ENCODE results near the gene CEACAM8.

GRCh38 chr19:42626181-42626580 is 31.5 kb upstream of the CEACAM8 start:
- TF ChIP-seq, protein P1, sequence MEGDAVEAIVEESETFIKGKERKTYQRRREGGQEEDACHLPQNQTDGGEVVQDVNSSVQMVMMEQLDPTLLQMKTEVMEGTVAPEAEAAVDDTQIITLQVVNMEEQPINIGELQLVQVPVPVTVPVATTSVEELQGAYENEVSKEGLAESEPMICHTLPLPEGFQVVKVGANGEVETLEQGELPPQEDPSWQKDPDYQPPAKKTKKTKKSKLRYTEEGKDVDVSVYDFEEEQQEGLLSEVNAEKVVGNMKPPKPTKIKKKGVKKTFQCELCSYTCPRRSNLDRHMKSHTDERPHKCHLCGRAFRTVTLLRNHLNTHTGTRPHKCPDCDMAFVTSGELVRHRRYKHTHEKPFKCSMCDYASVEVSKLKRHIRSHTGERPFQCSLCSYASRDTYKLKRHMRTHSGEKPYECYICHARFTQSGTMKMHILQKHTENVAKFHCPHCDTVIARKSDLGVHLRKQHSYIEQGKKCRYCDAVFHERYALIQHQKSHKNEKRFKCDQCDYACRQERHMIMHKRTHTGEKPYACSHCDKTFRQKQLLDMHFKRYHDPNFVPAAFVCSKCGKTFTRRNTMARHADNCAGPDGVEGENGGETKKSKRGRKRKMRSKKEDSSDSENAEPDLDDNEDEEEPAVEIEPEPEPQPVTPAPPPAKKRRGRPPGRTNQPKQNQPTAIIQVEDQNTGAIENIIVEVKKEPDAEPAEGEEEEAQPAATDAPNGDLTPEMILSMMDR (IDR thresholded peaks at IDR 0.05 in 4 of 5, conservative IDR thresholded peaks at IDR 0.05 in 1 of 5), result no peak
- TF ChIP-seq POLR2A (IDR thresholded peaks at IDR 0.05), result no peak
